ENCODE results near the gene DCAF10.

- no peak for TF ChIP-seq EZH2 (IDR thresholded peaks at IDR 0.05; ENCODE audit: low read length)
- no peak for TF ChIP-seq CTCF (optimal IDR thresholded peaks at IDR 0.05 in 1 of 3, IDR thresholded peaks at IDR 0.05 in 1 of 3, conservative IDR thresholded peaks at IDR 0.05 in 1 of 3; ENCODE audit: extremely low read depth in 1 of 3, insufficient read depth in 2 of 3, low read length in 3 of 3)
These were observed 47.7 kb upstream of the DCAF10 start for GRCh38 chr9:37752642-37753488.

All from keratinocyte (primary cell).